Forelimb muscle (tissue), 1 donor: ENCODE results near the gene EPB42. TPM values are rescaled to one million over a fixed set of nuclear protein-coding genes. Genes with fewer than 3 reads are reported as not detected.
"Not testable (repeated sequence)": the region's sequence is repeated elsewhere in the genome, so short reads cannot be mapped to it uniquely, and the experiment has no call there.

Source experiments
- DNase-seq: peaks from one replicate; pipeline ENCODE4 v3.0.0-alpha.2; 2013; ENCODE audit warnings: low read depth
- polyA plus RNA-seq: library from polyadenylated mRNA; unstranded; fragments of 120-200 nt; gene quantifications from one replicate; pipeline ENCODE4 v1.2.1, GENCODE V29; 2013; ENCODE audit not compliant: insufficient read length

EPB42 gene
- polyA plus RNA-seq, 1 donor = 3.0 TPM

- no peak for DNase-seq
These were observed 33.2 kb downstream of the EPB42 start for GRCh38 chr15:43187544-43188155.

- DNase-seq = no peak
These were observed 34.8 kb downstream of the EPB42 start for GRCh38 chr15:43186003-43186353.

GRCh38 chr15:43185157-43186002, 35.4 kb downstream of the EPB42 start, which contains the start of gene CCNDBP1:
TSS of gene CCNDBP1 (plus strand) at chr15:43185403. CDS start at chr15:43185499, 96 bp downstream.
- no peak for DNase-seq

DNA sequence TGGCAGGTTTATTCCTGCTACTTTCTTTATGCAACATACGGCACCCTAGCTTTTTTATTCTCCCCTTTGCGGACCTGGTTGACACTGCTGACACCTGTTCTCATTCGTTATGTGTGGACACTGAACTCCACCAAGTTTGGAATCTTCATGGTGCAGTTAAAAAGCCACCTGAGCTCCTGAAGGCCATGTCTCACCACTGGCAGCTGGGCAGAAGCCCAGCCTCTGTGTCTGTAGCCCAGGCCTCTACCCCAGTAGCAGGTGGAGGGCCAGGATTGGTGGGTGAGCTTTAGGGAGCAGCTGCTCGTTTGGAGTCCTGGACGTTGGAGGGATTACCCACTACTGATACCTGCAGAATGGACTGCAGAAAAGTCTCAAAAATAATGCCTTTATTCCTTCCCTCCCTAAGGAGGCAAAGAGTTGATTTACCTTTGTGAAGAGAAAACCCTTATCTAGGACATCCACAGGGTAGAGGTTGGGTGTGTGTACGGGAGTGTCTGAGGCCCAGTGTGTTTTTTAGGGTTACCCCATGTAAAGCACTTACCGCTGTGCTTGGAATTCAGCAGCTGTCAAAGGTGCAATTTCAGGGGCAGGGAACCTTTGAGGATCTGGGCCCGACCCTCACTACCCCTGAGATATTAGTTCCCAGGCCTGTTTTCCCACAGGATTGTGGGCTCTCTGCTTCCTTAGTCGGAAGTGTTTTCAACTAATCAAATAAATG, 36.3 kb downstream of the EPB42 start:
- no peak for DNase-seq

GRCh38 chr15:43183270-43183669, 37.5 kb downstream of the EPB42 start:
- DNase-seq = no peak

DNA sequence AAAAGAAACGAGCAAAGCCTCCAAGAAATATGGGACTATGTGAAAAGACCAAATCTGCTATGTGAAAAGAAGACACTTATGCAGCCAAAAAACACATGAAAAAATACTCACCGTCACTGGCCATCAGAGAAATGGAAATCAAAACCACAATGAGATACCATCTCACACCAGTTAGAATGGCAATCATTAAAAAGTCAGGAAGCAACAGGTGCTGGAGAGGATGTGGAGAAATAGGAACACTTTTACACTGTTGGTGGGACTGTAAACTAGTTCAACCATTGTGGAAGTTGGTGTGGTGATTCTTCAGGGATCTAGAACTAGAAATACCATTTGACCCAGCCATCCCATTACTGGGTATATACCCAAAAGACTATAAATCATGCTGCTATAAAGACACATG, 43.7 kb downstream of the EPB42 start:
- DNase-seq = not testable (repeated sequence)

- DNase-seq = not testable (repeated sequence)
These were observed 45.0 kb downstream of the EPB42 start for GRCh38 chr15:43175656-43176309.

- DNase-seq = no peak
These were observed 50.9 kb downstream of the EPB42 start for GRCh38 chr15:43169888-43170287.

- no peak for DNase-seq
These were observed 52.4 kb downstream of the EPB42 start for GRCh38 chr15:43168192-43169107.

- DNase-seq = not testable (repeated sequence)
These were observed 53.6 kb downstream of the EPB42 start for GRCh38 chr15:43167261-43167660.

- no peak for DNase-seq
These were observed 55.0 kb downstream of the EPB42 start for GRCh38 chr15:43165801-43166325.

GRCh38 chr15:43153269-43153668, 67.5 kb downstream of the EPB42 start:
- no peak for DNase-seq

DNA sequence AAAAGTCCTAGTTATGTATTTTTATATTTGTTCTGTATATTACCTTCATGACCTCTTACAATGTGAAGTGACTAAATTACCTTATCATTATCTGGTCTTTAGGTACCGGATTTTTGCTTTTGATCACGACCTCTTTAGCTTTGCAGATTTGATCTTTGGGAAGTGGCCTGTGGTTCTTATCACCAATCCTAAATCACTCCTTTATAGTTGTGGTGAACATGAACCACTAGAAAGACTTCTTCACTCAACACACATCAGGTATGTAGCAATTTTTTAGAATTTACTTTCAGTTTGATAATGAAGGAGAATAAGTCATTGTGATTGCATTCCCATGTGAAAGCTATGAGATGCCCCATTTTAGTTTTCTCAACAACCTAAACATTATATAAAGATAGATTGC, 69.1 kb downstream of the EPB42 start:
- no peak for DNase-seq

- DNase-seq = no peak
These were observed 70.5 kb downstream of the EPB42 start for GRCh38 chr15:43150191-43150929.

Other genes with a start within 250 kb of the EPB42 start
- 27.6 TPM for gene UBR1, start 115.0 kb downstream of the EPB42 start, polyA plus RNA-seq
- gene TMEM62, start 87.4 kb downstream of the EPB42 start, polyA plus RNA-seq = 9.8 TPM
- 41.8 TPM for gene CCNDBP1, start 35.6 kb downstream of the EPB42 start, polyA plus RNA-seq
- gene TGM5, start 45.9 kb upstream of the EPB42 start, polyA plus RNA-seq = 0.16 TPM
- gene TGM7, start 81.2 kb upstream of the EPB42 start, polyA plus RNA-seq = not detected
- 5.0 TPM for gene LCMT2, start 109.6 kb upstream of the EPB42 start, polyA plus RNA-seq
- 14.4 TPM for gene ZSCAN29, start 150.0 kb upstream of the EPB42 start, polyA plus RNA-seq
- 13.1 TPM for gene TUBGCP4, start 150.1 kb upstream of the EPB42 start, polyA plus RNA-seq